Common myeloid progenitor, CD34-positive (primary cell): Measurements from ENCODE around the gene ACCS.

Experiments
- CTCF ChIA-PET: fragments of 350-600 bp; sonication (Branson Sonifier 250); formaldehyde crosslinking; loops from one replicate; lab custom pipeline; 2021; ENCODE audit warnings: antibody characterized with exemption; lab: Charles Lee
- POLR2A ChIA-PET: fragments of 350-600 bp; sonication (Branson Sonifier 250); formaldehyde crosslinking; loops from one replicate; lab custom pipeline; 2021; ENCODE audit warnings: antibody characterized with exemption; lab: Charles Lee
- DNase-seq, 3 donors: peaks; one replicate each; pipeline versions ENCODE4 v3.0.0 to v3.0.0-alpha.2; 2013
- H3K27ac ChIP-seq, 2 experiments: 1 replicate in 1 of 2; 2 replicates in 1 of 2; pipeline ENCODE4 v1.7.0; 2013; ENCODE audit warnings: inconsistent platforms in 2 of 2, low read length in 2 of 2, mild to moderate bottlenecking in 2 of 2, low read depth in 1 of 2, moderate library complexity in 1 of 2; ENCODE audit not compliant: severe bottlenecking in 2 of 2, insufficient read depth in 1 of 2, poor library complexity in 1 of 2
- H3K27me3 ChIP-seq, 5 experiments: replicated peaks in 2 of 5; 1 replicate in 3 of 5; 2 replicates in 2 of 5; pipeline versions ENCODE4 v1.6.1 to v1.7.0; 2013; ENCODE audit warnings: low read length in 4 of 5, mild to moderate bottlenecking in 2 of 5, moderate library complexity in 2 of 5, inconsistent platforms in 1 of 5; ENCODE audit not compliant: insufficient read depth in 5 of 5, control insufficient read depth in 4 of 5
- H3K36me3 ChIP-seq, 4 experiments: 1 replicate in 2 of 4; 2 replicates in 2 of 4; pipeline versions ENCODE4 v1.6.1 to v1.7.0; 2013; ENCODE audit warnings: low read length in 3 of 4, control low read depth in 1 of 4, mild to moderate bottlenecking in 1 of 4; ENCODE audit not compliant: control insufficient read depth in 4 of 4, insufficient read depth in 4 of 4
- H3K4me1 ChIP-seq, 4 experiments: 1 replicate in 3 of 4; 2 replicates in 1 of 4; pipeline versions ENCODE4 v1.6.1 to v1.7.1; 2013; ENCODE audit warnings: low read length in 3 of 4, mild to moderate bottlenecking in 3 of 4, control low read depth in 1 of 4, inconsistent platforms in 1 of 4, moderate library complexity in 1 of 4; ENCODE audit not compliant: control insufficient read depth in 4 of 4, insufficient read depth in 4 of 4; ENCODE audit errors: control extremely low read depth in 1 of 4
- H3K4me3 ChIP-seq, 7 experiments: 1 replicate in 4 of 7; 2 replicates in 3 of 7; pipeline versions ENCODE4 v1.5.1 to v1.7.0; 2013; ENCODE audit warnings: mild to moderate bottlenecking in 7 of 7, low read length in 6 of 7, moderate library complexity in 6 of 7, inconsistent platforms in 2 of 7, low read depth in 2 of 7, control low read depth in 1 of 7; ENCODE audit not compliant: insufficient read depth in 4 of 7, control insufficient read depth in 1 of 7; ENCODE audit errors: extremely low read depth in 1 of 7
- H3K9me3 ChIP-seq, 5 experiments: 1 replicate in 4 of 5; 2 replicates in 1 of 5; pipeline versions ENCODE4 v1.6.1 to v1.7.1; 2013; ENCODE audit warnings: low read length in 4 of 5, mild to moderate bottlenecking in 2 of 5, inconsistent platforms in 1 of 5, low read depth in 1 of 5, moderate library complexity in 1 of 5; ENCODE audit not compliant: control insufficient read depth in 4 of 5, insufficient read depth in 2 of 5; ENCODE audit errors: control extremely low read depth in 1 of 5
- WGBS: methylation state at CpG from one replicate; pipeline ENCODE4 v1.1.5; 2013; ENCODE audit not compliant: insufficient coverage; 5-methylcytosine and 5-hydroxymethylcytosine counted together

The ACCS gene

DNA sequence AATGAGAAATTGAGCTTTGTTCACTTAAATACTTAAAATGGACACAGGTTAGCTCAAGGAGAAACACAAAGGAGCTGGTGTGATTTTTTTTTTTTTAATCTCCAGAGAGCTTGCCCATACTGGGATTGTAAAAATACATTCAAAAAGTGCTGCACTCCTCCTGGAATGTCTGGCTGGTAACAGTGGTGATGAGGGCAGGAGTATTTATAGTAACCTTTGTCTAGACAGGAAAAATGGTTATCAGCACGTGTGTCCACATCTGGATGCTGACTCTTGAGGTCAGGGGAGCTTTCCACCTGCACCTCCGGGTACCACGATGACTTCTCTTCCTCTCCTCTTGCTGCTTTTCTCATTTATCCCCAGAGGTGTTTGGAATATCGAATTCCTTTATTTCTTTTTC lies 59.5 kb downstream of the ACCS start:
- WGBS: 78% methylated on average over 2 of the region's 4 CpGs
- Histone ChIP-seq H3K27ac (no peak overlapping the region), H3K9me3 (no peaks in the 10 kb centered on the region), H3K4me1 (no peaks in the 10 kb centered on the region), H3K27me3 (no peaks in the 10 kb centered on the region), H3K4me3 (no peak overlapping the region), H3K36me3 (peaks cover 30 to 68% (median 47%) of the 10 kb centered on the region in 4 experiments)
- ChIA-PET CTCF (interaction anchor here (1.3 to 1.4 kb wide), 2 partner anchors 10 to 33 kb away, joined by 4 to 6 read pairs; no protein-coding TSS in a partner anchor), POLR2A (interaction anchor here (0.6 kb wide), 1 partner anchor 446 kb away, joined by 6 read pairs; no protein-coding TSS in a partner anchor)
- DNase-seq: no peak

DNA sequence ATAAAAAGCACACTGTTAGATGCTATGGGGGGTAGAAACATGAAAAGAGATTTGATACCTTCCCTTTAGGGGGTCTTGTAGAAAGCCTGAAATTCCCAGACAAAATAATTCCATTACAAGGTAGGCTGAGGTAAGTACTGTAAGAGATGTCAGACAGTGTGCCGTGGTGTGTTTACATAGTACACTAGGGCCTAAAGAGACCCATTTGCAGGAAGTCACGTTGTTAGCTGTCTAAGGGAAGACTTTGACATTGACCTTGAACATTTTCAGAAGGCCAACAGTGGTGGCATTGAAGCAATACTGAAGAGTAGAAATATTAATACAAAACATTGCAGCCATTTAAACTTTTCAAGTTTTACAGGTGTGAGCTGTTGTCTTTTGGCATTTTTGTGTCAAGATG lies 60.2 kb downstream of the ACCS start:
- ChIA-PET POLR2A (no interaction called here), CTCF (interaction anchor here (1.3 to 1.4 kb wide), 2 partner anchors 9 to 33 kb away, joined by 4 to 6 read pairs; no protein-coding TSS in a partner anchor)
- Histone ChIP-seq H3K4me3 (no peak overlapping the region), H3K36me3 (peaks cover 30 to 73% (median 52%) of the 10 kb centered on the region in 4 experiments), H3K4me1 (no peaks in the 10 kb centered on the region), H3K9me3 (no peaks in the 10 kb centered on the region), H3K27ac (no peak overlapping the region), H3K27me3 (no peaks in the 10 kb centered on the region)
- 100% methylated on average over 1 of the region's 2 CpGs for WGBS
- DNase-seq: no peak

DNA sequence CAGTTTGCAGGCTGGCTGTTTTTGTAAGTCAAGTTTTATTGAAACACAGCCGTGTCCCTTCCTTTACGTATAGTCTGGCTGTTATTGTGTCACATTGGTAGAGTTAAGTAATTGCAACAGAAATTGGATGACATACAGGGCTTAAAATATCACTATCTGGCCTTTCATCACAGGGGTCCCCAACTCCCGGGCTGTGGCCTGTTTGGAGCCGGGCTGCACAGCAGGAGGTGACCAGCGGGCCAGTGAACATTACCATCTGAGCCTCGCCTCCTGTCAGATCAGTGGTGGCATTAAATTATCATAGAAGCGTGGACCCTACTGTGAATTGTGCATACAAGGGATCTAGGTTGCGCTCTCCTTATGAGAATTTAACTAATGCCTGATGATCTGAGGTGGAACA lies 61.1 kb downstream of the ACCS start:
- H3K9me3 ChIP-seq: no peaks in the 10 kb centered on the region
- no peaks in the 10 kb centered on the region for H3K4me1 ChIP-seq
- no peak overlapping the region for H3K27ac ChIP-seq
- ChIA-PET POLR2A (no interaction called here), CTCF (interaction anchor here (1.0 kb wide), 1 partner anchor 11 kb away, joined by 8 read pairs; no protein-coding TSS in a partner anchor)
- no peak for DNase-seq
- no peak overlapping the region for H3K4me3 ChIP-seq
- H3K27me3 ChIP-seq: no peaks in the 10 kb centered on the region
- 97% methylated on average over 7 of the region's 8 CpGs for WGBS
- H3K36me3 ChIP-seq: peaks cover 30 to 71% (median 53%) of the 10 kb centered on the region in 4 experiments

DNA sequence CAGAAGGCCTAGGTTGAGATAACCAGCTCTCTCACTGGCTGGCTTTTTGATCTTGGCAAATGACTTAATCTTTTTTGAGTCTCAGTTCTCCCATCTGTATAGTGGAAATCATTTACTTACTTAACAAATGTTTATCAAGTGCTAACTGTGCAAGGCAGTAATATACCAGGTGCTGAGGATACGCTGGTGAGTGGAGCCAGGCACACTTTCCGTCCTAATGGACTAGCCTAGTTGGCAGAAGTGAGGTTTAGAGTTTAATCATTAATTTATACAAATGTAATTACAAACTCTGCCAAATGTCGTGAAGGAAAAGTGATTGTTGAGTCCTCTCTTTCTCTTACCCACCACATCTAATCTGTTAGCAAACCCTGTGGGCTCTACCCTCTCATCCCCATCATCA lies 62.7 kb downstream of the ACCS start:
- POLR2A ChIA-PET: no interaction called here
- Histone ChIP-seq H3K36me3 (peaks cover 29 to 74% (median 54%) of the 10 kb centered on the region in 4 experiments), H3K9me3 (no peaks in the 10 kb centered on the region), H3K4me3 (no peak overlapping the region), H3K27me3 (no peaks in the 10 kb centered on the region), H3K27ac (no peak overlapping the region), H3K4me1 (no peaks in the 10 kb centered on the region)
- DNase-seq: no peak
- no CpG with 5 or more reads among the region's 3 CpGs for WGBS
- CTCF ChIA-PET: no interaction called here

DNA sequence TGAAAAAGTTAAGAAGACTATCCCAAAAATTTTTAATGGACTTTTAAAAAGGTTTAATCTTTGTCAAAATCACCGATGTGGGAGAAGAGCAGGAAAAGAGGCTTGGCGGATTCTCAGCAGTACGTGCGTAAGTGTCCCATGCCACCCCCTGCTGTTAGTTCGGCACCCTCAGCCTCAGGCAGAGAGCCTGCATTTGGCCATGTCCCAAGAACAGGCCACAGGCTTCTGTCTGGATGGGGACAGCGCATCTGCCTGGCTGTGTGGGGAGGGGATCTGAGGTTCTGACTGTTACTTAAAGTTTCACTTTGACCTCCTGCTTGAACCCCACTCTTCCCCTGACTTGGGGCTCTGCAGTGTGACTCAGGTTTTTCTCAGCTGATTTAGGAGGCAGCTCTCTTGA lies 64.7 kb downstream of the ACCS start:
- Histone ChIP-seq H3K27ac (no peak overlapping the region), H3K4me1 (no peaks in the 10 kb centered on the region), H3K27me3 (no peaks in the 10 kb centered on the region), H3K36me3 (peaks cover 25 to 64% (median 45%) of the 10 kb centered on the region in 4 experiments), H3K9me3 (no peaks in the 10 kb centered on the region), H3K4me3 (no peak overlapping the region)
- ChIA-PET POLR2A (no interaction called here), CTCF (interaction anchor here (1.0 kb wide), 1 partner anchor 273 kb away, joined by 3 read pairs; no protein-coding TSS in a partner anchor)
- 90% methylated on average over 5 of the region's 6 CpGs for WGBS
- no peak for DNase-seq

- POLR2A ChIA-PET: no interaction called here
- Histone ChIP-seq H3K27ac (no peak overlapping the region), H3K36me3 (peaks cover 8 to 49% (median 35%) of the 10 kb centered on the region in 4 experiments), H3K4me3 (no peak overlapping the region), H3K9me3 (no peaks in the 10 kb centered on the region), H3K27me3 (no peaks in the 10 kb centered on the region), H3K4me1 (no peaks in the 10 kb centered on the region)
- DNase-seq: peak in 2 of 3 donors; percentile 8 to 16
- WGBS: no CpG with 5 or more reads among the region's 1 CpG
- CTCF ChIA-PET: interaction anchor here (0.9 to 1.7 kb wide), 10 partner anchors 10 to 406 kb away, joined by 3 to 7 read pairs (median 4); no protein-coding TSS in a partner anchor
Observed at GRCh38 chr11:44133335-44133946, 67.4 kb downstream of the ACCS start.
